ENCODE data around the gene RER1. TPM values are rescaled to one million over a fixed set of nuclear protein-coding genes. Genes with fewer than 3 reads are reported as not detected.

Gene RER1
- total RNA-seq, 4 donors from 2014 or later: 56.9 to 86.5 (median 81.4) TPM

DNA sequence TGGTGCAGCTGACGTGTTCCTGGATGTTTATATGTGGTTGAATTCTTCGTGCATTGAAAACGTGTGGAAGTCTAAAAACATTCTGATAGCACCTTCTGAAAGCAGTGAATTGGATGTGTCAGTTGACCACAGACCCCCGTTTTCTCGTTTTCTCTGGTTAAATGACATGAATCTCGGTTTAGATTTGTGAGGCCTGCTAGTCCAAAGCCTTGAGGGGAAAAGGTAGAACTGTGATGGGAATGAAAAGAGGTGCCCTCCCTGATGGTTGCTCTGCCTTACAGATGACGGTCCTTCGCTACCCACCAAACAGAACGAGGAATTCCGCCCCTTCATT, 8.9 kb downstream of the RER1 start:
- TF ChIP-seq, protein P1, sequence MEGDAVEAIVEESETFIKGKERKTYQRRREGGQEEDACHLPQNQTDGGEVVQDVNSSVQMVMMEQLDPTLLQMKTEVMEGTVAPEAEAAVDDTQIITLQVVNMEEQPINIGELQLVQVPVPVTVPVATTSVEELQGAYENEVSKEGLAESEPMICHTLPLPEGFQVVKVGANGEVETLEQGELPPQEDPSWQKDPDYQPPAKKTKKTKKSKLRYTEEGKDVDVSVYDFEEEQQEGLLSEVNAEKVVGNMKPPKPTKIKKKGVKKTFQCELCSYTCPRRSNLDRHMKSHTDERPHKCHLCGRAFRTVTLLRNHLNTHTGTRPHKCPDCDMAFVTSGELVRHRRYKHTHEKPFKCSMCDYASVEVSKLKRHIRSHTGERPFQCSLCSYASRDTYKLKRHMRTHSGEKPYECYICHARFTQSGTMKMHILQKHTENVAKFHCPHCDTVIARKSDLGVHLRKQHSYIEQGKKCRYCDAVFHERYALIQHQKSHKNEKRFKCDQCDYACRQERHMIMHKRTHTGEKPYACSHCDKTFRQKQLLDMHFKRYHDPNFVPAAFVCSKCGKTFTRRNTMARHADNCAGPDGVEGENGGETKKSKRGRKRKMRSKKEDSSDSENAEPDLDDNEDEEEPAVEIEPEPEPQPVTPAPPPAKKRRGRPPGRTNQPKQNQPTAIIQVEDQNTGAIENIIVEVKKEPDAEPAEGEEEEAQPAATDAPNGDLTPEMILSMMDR (IDR thresholded peaks at IDR 0.05): no peak
- no peak for TF ChIP-seq EP300 (IDR thresholded peaks at IDR 0.05)
- TF ChIP-seq POLR2A (IDR thresholded peaks at IDR 0.05): no peak
- no peak for TF ChIP-seq POLR2AphosphoS5 (IDR thresholded peaks at IDR 0.05)
- no peak overlapping the region for H3K27ac ChIP-seq
- DNase-seq (ENCODE audit: low spot score in 2 of 2): no peak
- no peaks in the 10 kb centered on the region for H3K9me3 ChIP-seq
- peaks cover 27% of the 10 kb centered on the region for H3K4me1 ChIP-seq
- peaks cover 93% of the 10 kb centered on the region for H3K36me3 ChIP-seq
- H3K27me3 ChIP-seq: no peaks in the 10 kb centered on the region
- WGBS: 86% methylated on average over 10 of the region's 10 CpGs
- no peak overlapping the region for H3K4me3 ChIP-seq

DNA sequence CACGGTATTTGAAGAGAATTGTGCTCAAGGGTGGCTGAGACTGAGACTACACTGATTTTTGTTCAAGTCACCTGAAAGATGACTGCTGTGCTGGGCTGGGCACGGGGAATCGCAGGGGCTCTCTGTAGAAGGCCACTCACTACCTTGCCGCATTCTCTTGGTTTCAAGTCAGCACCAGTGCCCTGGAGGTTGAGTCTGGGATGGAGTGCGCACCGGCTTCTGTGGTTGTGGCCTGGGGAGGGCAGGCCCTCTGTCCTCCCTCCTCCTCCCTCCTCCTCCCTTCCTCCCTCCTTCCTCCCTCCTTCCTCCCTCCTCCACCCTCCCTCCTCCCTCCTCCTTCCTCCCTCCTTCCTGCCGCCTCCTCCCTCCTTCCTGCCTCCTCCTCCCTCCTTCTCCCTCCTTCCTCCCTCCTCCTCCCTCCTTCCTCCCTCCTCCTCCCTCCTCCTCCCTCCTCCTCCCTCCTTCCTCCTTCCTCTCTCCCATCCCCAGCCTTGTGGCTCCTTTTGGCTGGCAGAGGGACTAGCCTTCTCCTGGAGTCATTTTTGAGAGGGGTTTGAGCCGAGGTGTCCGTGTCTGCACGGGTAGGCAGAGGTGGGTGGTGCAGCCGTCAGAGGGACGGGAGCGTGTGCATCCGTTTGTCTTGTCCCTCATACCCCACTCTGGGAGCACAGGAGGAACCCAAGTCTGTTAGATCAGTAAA, 9.5 kb downstream of the RER1 start:
- DNase-seq (ENCODE audit: low spot score in 2 of 2): no peak
- no peaks in the 10 kb centered on the region for H3K27me3 ChIP-seq
- H3K4me3 ChIP-seq: no peak overlapping the region
- peaks cover 27% of the 10 kb centered on the region for H3K4me1 ChIP-seq
- no peaks in the 10 kb centered on the region for H3K9me3 ChIP-seq
- H3K36me3 ChIP-seq: peaks cover 93% of the 10 kb centered on the region
- TF ChIP-seq, protein P1 (IDR thresholded peaks at IDR 0.05): no peak
- no peak for TF ChIP-seq POLR2AphosphoS5 (IDR thresholded peaks at IDR 0.05)
- TF ChIP-seq EP300 (IDR thresholded peaks at IDR 0.05): no peak
- TF ChIP-seq POLR2A (IDR thresholded peaks at IDR 0.05): no peak
- WGBS: 84% methylated on average over 13 of the region's 14 CpGs
- H3K27ac ChIP-seq: no peak overlapping the region

DNA sequence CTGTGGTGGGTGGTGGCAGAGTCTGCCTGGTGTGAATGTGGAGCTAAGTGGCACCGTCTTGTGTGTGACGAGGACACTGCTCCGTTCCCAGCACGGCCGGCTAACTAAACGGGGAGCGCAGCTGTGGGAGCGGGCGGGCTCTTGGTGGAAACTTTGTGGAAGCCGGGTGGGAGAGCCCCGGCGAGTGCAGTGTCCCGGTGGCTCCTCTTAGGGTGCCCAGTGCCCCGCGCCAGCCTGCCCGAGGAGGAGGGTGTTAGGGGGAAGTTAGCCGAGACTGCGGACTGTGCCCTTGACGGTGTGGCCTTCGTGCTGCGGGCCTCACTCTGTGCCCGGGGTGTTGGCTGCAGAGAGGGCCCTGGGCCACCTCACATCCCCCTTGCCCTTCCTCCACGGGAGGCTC, 10.8 kb downstream of the RER1 start:
- H3K4me3 ChIP-seq: no peak overlapping the region
- H3K27ac ChIP-seq: no peak overlapping the region
- no peak for DNase-seq (ENCODE audit: low spot score in 2 of 2)
- peaks cover 93% of the 10 kb centered on the region for H3K36me3 ChIP-seq
- TF ChIP-seq, protein P1 (IDR thresholded peaks at IDR 0.05): no peak
- TF ChIP-seq POLR2A (IDR thresholded peaks at IDR 0.05) (no peak), EP300 (IDR thresholded peaks at IDR 0.05) (no peak), POLR2AphosphoS5 (IDR thresholded peaks at IDR 0.05) (no peak)
- 82% methylated on average over 8 of the region's 23 CpGs for WGBS
- peaks cover 16% of the 10 kb centered on the region for H3K4me1 ChIP-seq
- H3K9me3 ChIP-seq: no peaks in the 10 kb centered on the region
- no peaks in the 10 kb centered on the region for H3K27me3 ChIP-seq

DNA sequence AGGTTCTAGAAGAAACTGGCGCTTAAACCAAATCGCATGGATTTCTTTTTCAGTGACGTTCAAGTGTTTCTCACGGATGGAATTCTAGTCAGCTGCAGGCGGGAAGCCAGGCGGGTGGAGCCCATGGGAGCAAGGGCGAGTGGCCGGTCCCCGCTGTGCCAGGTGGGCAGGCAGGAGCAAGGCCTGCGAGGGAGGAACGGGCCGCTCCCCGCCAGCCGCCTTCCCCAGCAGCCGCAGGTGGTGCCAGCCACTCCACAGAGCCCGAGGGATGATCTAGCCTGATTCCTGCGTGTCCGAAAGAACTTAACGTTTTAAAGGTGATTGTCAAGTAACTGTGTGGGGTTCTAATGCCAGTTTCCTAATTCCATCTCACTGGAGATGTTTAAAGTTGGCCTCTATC, 11.6 kb downstream of the RER1 start:
- H3K9me3 ChIP-seq: no peaks in the 10 kb centered on the region
- H3K4me3 ChIP-seq: no peak overlapping the region
- H3K27ac ChIP-seq: no peak overlapping the region
- 73% methylated on average over 19 of the region's 19 CpGs for WGBS
- H3K27me3 ChIP-seq: no peaks in the 10 kb centered on the region
- peaks cover 10% of the 10 kb centered on the region for H3K4me1 ChIP-seq
- no peak for TF ChIP-seq EP300 (IDR thresholded peaks at IDR 0.05)
- TF ChIP-seq, protein P1 (IDR thresholded peaks at IDR 0.05): no peak
- TF ChIP-seq POLR2AphosphoS5 (IDR thresholded peaks at IDR 0.05): no peak
- TF ChIP-seq POLR2A (IDR thresholded peaks at IDR 0.05): no peak
- H3K36me3 ChIP-seq: peaks cover 95% of the 10 kb centered on the region
- DNase-seq (ENCODE audit: low spot score in 2 of 2): no peak

DNA sequence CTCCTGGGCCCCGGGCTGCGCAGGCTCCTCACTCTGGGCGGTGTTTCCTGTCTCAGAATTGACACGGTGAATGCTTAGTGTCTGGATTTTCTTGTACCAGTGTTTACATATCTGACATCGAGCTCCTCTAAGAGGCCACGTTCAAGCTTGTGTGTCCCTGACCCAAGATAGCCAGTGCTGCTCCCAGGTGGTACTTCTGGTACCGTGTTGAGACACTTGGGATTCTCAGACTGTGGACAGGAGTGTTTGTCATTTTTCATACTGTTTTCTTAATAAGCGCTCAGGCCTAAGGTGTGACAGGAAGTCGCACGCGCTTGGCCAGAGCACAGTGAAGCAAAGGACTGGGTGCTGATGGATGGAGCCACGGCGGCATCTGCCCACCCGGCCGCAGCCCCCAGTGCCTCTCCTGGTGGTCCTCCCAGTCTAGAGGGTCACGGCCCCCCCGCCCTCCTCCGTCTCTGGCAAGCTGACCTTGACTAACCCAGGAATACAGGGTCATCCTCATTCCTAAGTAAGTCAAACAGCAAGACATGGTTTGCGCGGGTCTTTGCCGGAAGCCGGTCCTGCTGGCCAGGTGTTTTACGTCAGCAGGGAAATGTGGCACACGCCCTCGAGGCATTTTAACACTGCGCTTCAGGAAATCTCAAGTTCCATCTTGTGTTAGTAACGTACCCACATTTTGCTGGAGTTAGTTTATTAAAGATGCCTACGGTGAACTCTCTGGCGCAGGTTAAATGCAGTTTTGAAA, 12.7 kb downstream of the RER1 start:
- Histone ChIP-seq H3K36me3 (peaks cover 96% of the 10 kb centered on the region), H3K4me3 (no peak overlapping the region), H3K27ac (no peak overlapping the region), H3K27me3 (no peaks in the 10 kb centered on the region), H3K4me1 (no peaks in the 10 kb centered on the region), H3K9me3 (no peaks in the 10 kb centered on the region)
- TF ChIP-seq, protein P1 (IDR thresholded peaks at IDR 0.05): no peak
- TF ChIP-seq POLR2A (IDR thresholded peaks at IDR 0.05): no peak
- TF ChIP-seq EP300 (IDR thresholded peaks at IDR 0.05): no peak
- TF ChIP-seq POLR2AphosphoS5 (IDR thresholded peaks at IDR 0.05): no peak
- WGBS: 88% methylated on average over 27 of the region's 29 CpGs
- no peak for DNase-seq (ENCODE audit: low spot score in 2 of 2)
